ENCODE data around the gene ITGA11.

Gene ITGA11

DNA sequence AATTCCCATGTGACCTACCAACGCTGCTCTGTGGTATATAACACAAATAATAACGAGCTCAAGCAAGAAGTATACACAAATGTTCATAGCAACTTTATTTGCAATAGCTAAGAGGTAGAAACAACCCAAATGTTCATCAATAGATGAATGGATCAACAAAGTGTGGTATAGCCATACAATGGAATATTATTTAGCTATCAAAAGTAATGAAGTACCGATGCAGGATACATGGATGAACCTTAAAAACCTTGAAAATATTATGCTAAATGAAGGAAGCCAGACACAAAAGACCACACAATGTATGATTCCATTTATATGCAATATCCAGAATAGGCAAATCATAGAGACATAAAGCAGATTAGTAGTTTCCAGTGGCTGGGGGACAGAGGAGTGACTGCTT is 170.0 kb downstream of the ITGA11 start:
- TF ChIP-seq RARB (CRISPR knock-in tag; IDR thresholded peaks at IDR 0.05) (no peak), POU6F1 (CRISPR knock-in tag; IDR thresholded peaks at IDR 0.05; ENCODE audit: borderline replicate concordance, low read depth) (no peak), ZNF8 (CRISPR knock-in tag; IDR thresholded peaks at IDR 0.05) (peak; percentile 42; the same call in 1 of the 2 replicates), PPARA (CRISPR knock-in tag; IDR thresholded peaks at IDR 0.05; ENCODE audit: borderline replicate concordance) (no peak), TCF4 (CRISPR knock-in tag; IDR thresholded peaks at IDR 0.05; ENCODE audit: borderline replicate concordance) (no peak)
- no peak for ATAC-seq

DNA sequence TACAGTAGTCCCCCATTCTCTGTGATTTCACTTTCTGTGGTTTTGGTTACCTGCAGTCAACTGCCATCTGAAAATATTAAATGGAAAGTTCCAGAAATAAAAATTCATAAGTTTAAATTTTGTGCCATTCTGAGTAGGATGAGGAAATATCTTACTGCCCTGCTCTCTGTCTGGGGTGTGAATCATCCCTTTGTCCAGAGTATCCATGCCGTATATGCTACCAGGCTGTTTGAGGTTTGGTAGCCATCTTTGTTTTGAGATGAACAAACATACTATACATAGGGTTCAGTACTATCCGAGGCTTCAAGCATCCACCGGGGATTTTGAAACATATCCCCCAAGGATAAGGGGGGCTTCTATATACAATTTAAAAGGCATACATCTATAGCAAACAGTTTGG is 170.7 kb downstream of the ITGA11 start:
- TF ChIP-seq ISL1 (CRISPR knock-in tag; IDR thresholded peaks at IDR 0.05): no peak
- TF ChIP-seq PPARA (CRISPR knock-in tag; IDR thresholded peaks at IDR 0.05; ENCODE audit: borderline replicate concordance): no peak
- no peak for TF ChIP-seq TCF4 (CRISPR knock-in tag; IDR thresholded peaks at IDR 0.05; ENCODE audit: borderline replicate concordance)
- TF ChIP-seq RARB (CRISPR knock-in tag; IDR thresholded peaks at IDR 0.05): no peak
- ATAC-seq: no peak

- TF ChIP-seq, protein P1, sequence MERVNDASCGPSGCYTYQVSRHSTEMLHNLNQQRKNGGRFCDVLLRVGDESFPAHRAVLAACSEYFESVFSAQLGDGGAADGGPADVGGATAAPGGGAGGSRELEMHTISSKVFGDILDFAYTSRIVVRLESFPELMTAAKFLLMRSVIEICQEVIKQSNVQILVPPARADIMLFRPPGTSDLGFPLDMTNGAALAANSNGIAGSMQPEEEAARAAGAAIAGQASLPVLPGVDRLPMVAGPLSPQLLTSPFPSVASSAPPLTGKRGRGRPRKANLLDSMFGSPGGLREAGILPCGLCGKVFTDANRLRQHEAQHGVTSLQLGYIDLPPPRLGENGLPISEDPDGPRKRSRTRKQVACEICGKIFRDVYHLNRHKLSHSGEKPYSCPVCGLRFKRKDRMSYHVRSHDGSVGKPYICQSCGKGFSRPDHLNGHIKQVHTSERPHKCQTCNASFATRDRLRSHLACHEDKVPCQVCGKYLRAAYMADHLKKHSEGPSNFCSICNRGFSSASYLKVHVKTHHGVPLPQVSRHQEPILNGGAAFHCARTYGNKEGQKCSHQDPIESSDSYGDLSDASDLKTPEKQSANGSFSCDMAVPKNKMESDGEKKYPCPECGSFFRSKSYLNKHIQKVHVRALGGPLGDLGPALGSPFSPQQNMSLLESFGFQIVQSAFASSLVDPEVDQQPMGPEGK (CRISPR knock-in tag; IDR thresholded peaks at IDR 0.05; ENCODE audit: borderline replicate concordance): no peak
- TF ChIP-seq GLIS3 (CRISPR knock-in tag; IDR thresholded peaks at IDR 0.05) (no peak), OSR1 (CRISPR knock-in tag; IDR thresholded peaks at IDR 0.05) (no peak), ISL1 (CRISPR knock-in tag; IDR thresholded peaks at IDR 0.05) (no peak), ZNF565 (CRISPR knock-in tag; conservative IDR thresholded peaks at IDR 0.05; ENCODE audit: low read depth) (no peak), ZNF8 (CRISPR knock-in tag; IDR thresholded peaks at IDR 0.05) (no peak), TOX (CRISPR knock-in tag; IDR thresholded peaks at IDR 0.05; ENCODE audit: borderline replicate concordance) (no peak), CSDC2 (CRISPR knock-in tag; IDR thresholded peaks at IDR 0.05) (no peak), ZFP3 (CRISPR knock-in tag; IDR thresholded peaks at IDR 0.05) (no peak), BACH2 (CRISPR knock-in tag; IDR thresholded peaks at IDR 0.05; ENCODE audit: borderline replicate concordance) (no peak), CREB5 (CRISPR knock-in tag; IDR thresholded peaks at IDR 0.05; ENCODE audit: low read depth) (no peak), RARB (CRISPR knock-in tag; IDR thresholded peaks at IDR 0.05) (no peak), ESRRG (CRISPR knock-in tag; IDR thresholded peaks at IDR 0.05) (no peak), ZFP30 (CRISPR knock-in tag; IDR thresholded peaks at IDR 0.05) (no peak), SNAI2 (CRISPR knock-in tag; IDR thresholded peaks at IDR 0.05) (no peak), ARNTL (CRISPR knock-in tag; IDR thresholded peaks at IDR 0.05; ENCODE audit: borderline replicate concordance, low read depth) (no peak)
- TF ChIP-seq, protein P2, sequence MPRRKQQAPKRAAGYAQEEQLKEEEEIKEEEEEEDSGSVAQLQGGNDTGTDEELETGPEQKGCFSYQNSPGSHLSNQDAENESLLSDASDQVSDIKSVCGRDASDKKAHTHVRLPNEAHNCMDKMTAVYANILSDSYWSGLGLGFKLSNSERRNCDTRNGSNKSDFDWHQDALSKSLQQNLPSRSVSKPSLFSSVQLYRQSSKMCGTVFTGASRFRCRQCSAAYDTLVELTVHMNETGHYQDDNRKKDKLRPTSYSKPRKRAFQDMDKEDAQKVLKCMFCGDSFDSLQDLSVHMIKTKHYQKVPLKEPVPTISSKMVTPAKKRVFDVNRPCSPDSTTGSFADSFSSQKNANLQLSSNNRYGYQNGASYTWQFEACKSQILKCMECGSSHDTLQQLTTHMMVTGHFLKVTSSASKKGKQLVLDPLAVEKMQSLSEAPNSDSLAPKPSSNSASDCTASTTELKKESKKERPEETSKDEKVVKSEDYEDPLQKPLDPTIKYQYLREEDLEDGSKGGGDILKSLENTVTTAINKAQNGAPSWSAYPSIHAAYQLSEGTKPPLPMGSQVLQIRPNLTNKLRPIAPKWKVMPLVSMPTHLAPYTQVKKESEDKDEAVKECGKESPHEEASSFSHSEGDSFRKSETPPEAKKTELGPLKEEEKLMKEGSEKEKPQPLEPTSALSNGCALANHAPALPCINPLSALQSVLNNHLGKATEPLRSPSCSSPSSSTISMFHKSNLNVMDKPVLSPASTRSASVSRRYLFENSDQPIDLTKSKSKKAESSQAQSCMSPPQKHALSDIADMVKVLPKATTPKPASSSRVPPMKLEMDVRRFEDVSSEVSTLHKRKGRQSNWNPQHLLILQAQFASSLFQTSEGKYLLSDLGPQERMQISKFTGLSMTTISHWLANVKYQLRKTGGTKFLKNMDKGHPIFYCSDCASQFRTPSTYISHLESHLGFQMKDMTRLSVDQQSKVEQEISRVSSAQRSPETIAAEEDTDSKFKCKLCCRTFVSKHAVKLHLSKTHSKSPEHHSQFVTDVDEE (CRISPR knock-in tag; IDR thresholded peaks at IDR 0.05): no peak
- TF ChIP-seq, protein P3, sequence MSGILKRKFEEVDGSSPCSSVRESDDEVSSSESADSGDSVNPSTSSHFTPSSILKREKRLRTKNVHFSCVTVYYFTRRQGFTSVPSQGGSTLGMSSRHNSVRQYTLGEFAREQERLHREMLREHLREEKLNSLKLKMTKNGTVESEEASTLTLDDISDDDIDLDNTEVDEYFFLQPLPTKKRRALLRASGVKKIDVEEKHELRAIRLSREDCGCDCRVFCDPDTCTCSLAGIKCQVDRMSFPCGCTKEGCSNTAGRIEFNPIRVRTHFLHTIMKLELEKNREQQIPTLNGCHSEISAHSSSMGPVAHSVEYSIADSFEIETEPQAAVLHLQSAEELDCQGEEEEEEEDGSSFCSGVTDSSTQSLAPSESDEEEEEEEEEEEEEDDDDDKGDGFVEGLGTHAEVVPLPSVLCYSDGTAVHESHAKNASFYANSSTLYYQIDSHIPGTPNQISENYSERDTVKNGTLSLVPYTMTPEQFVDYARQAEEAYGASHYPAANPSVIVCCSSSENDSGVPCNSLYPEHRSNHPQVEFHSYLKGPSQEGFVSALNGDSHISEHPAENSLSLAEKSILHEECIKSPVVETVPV (CRISPR knock-in tag; IDR thresholded peaks at IDR 0.05): no peak
- no peak for ATAC-seq
These were observed 172.1 kb downstream of the ITGA11 start for GRCh38 chr15:68259883-68260282.

All from SK-N-SH treated with all-trans-retinoic acid at 6 μM for 48 hours (cell line).